K562 (cell line): ENCODE results near the gene ZSCAN32. TPM values are rescaled to one million over a fixed set of nuclear protein-coding genes. Genes with fewer than 3 reads are reported as not detected.

ENCODE experiments used
- ARID1B ChIP-seq: fragments of 450-650 bp; IDR thresholded peaks from 2 replicates; pipeline ENCODE4 v1.6.1; 2016; ENCODE audit warnings: antibody characterized with exemption, mild to moderate bottlenecking, inconsistent platforms
- BRD9 ChIP-seq: fragments of 450-650 bp; IDR thresholded peaks from 2 replicates; pipeline ENCODE4 v1.6.1; 2018; ENCODE audit warnings: low read depth; ENCODE audit not compliant: partially characterized antibody
- CBFA2T3 ChIP-seq: fragments of 450-650 bp; IDR thresholded peaks from 2 replicates; pipeline ENCODE4 v1.6.1; 2017
- CBFB ChIP-seq: sonication (generic); formaldehyde crosslinking; IDR thresholded peaks from 2 replicates; pipeline ENCODE4 v1.4.0; 2020; ENCODE audit warnings: mild to moderate bottlenecking, missing genetic modification reagents
- CHAMP1 ChIP-seq: fragments of 450-650 bp; IDR thresholded peaks from 2 replicates; pipeline ENCODE4 v1.6.1; 2016; ENCODE audit warnings: mild to moderate bottlenecking
- CHD2 ChIP-seq: IDR thresholded peaks from 2 replicates; pipeline ENCODE4 v1.6.1; 2011; ENCODE audit warnings: low read depth, low read length
- HDAC1 ChIP-seq, 2 experiments: fragments of 450-650 bp; IDR thresholded peaks; 2 replicates each; pipeline ENCODE4 v1.6.1; 2016 to 2017; ENCODE audit warnings: inconsistent platforms in 1 of 2, mild to moderate bottlenecking in 1 of 2, moderate library complexity in 1 of 2
- HNRNPUL1 ChIP-seq: fragments of 200-400 bp; formaldehyde crosslinking; IDR thresholded peaks from 2 replicates; pipeline ENCODE4 v1.6.1; 2017; ENCODE audit warnings: low read length
- IFI16 ChIP-seq: fragments of 250-450 bp; sonication (Bioruptor Pico); IDR thresholded peaks from 2 replicates; pipeline ENCODE4 v2.1.2; 2022; ENCODE audit warnings: mild to moderate bottlenecking, inconsistent platforms
- ILF3 ChIP-seq: fragments of 450-650 bp; IDR thresholded peaks from 2 replicates; pipeline ENCODE4 v1.6.1; 2018; ENCODE audit warnings: antibody characterized with exemption, mild to moderate bottlenecking, moderate library complexity, borderline replicate concordance
- JUN ChIP-seq, 2 experiments: sonication (generic) in 1 of 2; formaldehyde crosslinking in 1 of 2; IDR thresholded peaks; 2 replicates each; pipeline versions ENCODE4 v1.6.1 to v1.8.0; 2012 to 2022; ENCODE audit warnings: borderline replicate concordance in 2 of 2, mild to moderate bottlenecking in 2 of 2, improper control_type of control experiment in 1 of 2, low read depth in 1 of 2, low read length in 1 of 2, missing genetic modification reagents in 1 of 2
- KDM1A ChIP-seq, 2 experiments: fragments of 450-650 bp; IDR thresholded peaks; 2 replicates each; pipeline ENCODE4 v1.6.1; 2016; ENCODE audit warnings: mild to moderate bottlenecking in 2 of 2
- MCM3 ChIP-seq: fragments of 450-650 bp; IDR thresholded peaks from 2 replicates; pipeline ENCODE4 v1.6.1; 2016
- MEIS2 ChIP-seq: fragments of 450-650 bp; IDR thresholded peaks from 2 replicates; pipeline ENCODE4 v1.6.1; 2014; ENCODE audit warnings: mild to moderate bottlenecking; ENCODE audit not compliant: partially characterized antibody
- NCOR1 ChIP-seq: fragments of 450-650 bp; IDR thresholded peaks from 2 replicates; pipeline ENCODE4 v1.6.1; 2016; ENCODE audit warnings: mild to moderate bottlenecking, moderate library complexity
- PHB2 ChIP-seq: fragments of 450-650 bp; IDR thresholded peaks from 2 replicates; pipeline ENCODE4 v1.6.1; 2017; ENCODE audit warnings: low read depth
- TBP ChIP-seq: optimal IDR thresholded peaks from 2 replicates; pipeline ENCODE3; 2011; ENCODE audit warnings: low read depth, low read length, improper control_type of control experiment
- ZBTB40 ChIP-seq, 2 experiments: fragments of 450-650 bp in 1 of 2; sonication (generic) in 1 of 2; formaldehyde crosslinking in 1 of 2; IDR thresholded peaks; 2 replicates each; pipeline versions ENCODE4 v1.7.1 to v1.9.0; 2016 to 2022; ENCODE audit warnings: inconsistent platforms in 1 of 2, mild to moderate bottlenecking in 1 of 2, missing genetic modification reagents in 1 of 2
- ZNF316 ChIP-seq: fragments of 450-650 bp; IDR thresholded peaks from 2 replicates; pipeline ENCODE4 v1.6.1; 2016
- ZNF75A ChIP-seq: fragments of 450-650 bp; formaldehyde crosslinking; IDR thresholded peaks from 2 replicates; pipeline ENCODE4 v1.4.0; 2020; ENCODE audit warnings: mild to moderate bottlenecking
- polyA plus RNA-seq, 8 experiments: library from polyadenylated mRNA; depleted of rRNA in 4 of 8; stranded (reverse) in 5 of 8; unstranded in 3 of 8; fragments of >200 nt; fragmentation: Nextera tagmentation in 2 of 8; fragmentation: Illumina TruSeq in 1 of 8; extraction: Ambion mirVana in 2 of 8; extraction: Trizol in 1 of 8; gene quantifications; 2 replicates each; pipeline versions ENCODE4 v1.2.1 to v1.2.3, GENCODE V29; 2011 to 2014; ENCODE audit warnings: inconsistent platforms in 1 of 8, missing spikeins in 1 of 8
- total RNA-seq, 7 experiments: library from RNA; depleted of rRNA in 6 of 7; stranded (reverse); fragments of >200 nt in 6 of 7; fragmentation: Illumina TruSeq in 2 of 7; extraction: Trizol in 2 of 7; gene quantifications; 2 replicates each; pipeline versions ENCODE4 v1.2.1 to v1.2.3, GENCODE V29; 2011 to 2021; ENCODE audit warnings: low replicate concordance in 1 of 7

The ZSCAN32 gene
- total and polyA plus RNA-seq, 9 of the 15 experiments (the other 6 are each of a cell fraction or from before 2014, with no cell fraction given), result 16.0 to 29.4 (median 19.2) TPM

- TF ChIP-seq MEIS2 (peak; percentile 65), IFI16 (CRISPR knock-in tag) (no peak), HNRNPUL1 (no peak), ZNF316 (no peak), CBFB (CRISPR knock-in tag) (no peak), CHAMP1 (peak; percentile 74; the same call in 1 of the 2 replicates), ZBTB40 (IDR thresholded peaks at IDR 0.05) (no peak), ZBTB40 (CRISPR knock-in tag; IDR thresholded peaks at IDR 0.05) (no peak), ZNF75A (CRISPR knock-in tag) (peak; percentile 78), CHD2 (0 out of 2 replicates have a peak, but pooled peaks have one; percentile 25), CBFA2T3 (peak; percentile 93), MCM3 (no peak), KDM1A (IDR thresholded peaks at IDR 0.05) (peak; percentile 58 to 78; a peak in 3 of 4 replicates), JUN (IDR thresholded peaks at IDR 0.05; ENCODE audit: borderline replicate concordance, low read depth, low read length) (peak; percentile 22; the same call in 1 of the 2 replicates), JUN (CRISPR knock-in tag; IDR thresholded peaks at IDR 0.05; ENCODE audit: borderline replicate concordance) (no peak), TBP (peak; percentile 19), PHB2 (0 out of 2 replicates have a peak, but pooled peaks have one; percentile 56), ILF3 (no peak), NCOR1 (peak; percentile 87), HDAC1 (IDR thresholded peaks at IDR 0.05) (peak in 1 of 2 experiments; percentile 67; a peak in 2 of 4 replicates), BRD9 (no peak), ARID1B (peak; percentile 97)
These were observed 12.5 kb downstream of the ZSCAN32 start (continued) for GRCh38 chr16:3388325-3388724.
